Ammon's horn (tissue), 1 donor: ENCODE measurements around the gene ST3GAL3.
"Not testable (repeated sequence)": the region's sequence is repeated elsewhere in the genome, so short reads cannot be mapped to it uniquely, and the experiment has no call there.

ENCODE experiments used
- DNase-seq: peaks from one replicate; pipeline ENCODE4 v3.0.0-alpha.2; 2016; ENCODE audit warnings: low spot score

The ST3GAL3 gene

DNA sequence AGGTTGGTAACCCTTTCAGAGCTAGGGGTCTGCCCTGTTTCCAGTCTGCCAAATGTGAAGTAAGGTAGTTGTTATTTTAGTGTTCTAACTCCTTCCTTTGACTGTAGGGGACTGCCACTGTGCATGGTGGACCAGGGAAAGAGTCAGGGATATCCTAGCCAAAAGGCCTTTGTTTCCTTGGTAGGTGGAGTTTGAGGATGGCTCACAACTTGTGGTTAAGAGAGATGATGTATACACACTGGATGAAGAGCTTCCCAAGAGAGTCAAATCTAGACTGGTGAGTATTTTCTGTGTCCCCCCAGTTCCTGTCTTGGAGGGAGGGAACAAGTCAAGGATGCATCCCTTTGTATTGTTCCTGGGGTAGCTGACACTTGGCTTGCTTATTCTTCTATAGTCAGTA, 3.5 kb upstream of the ST3GAL3 start:
- no peak for DNase-seq

DNA sequence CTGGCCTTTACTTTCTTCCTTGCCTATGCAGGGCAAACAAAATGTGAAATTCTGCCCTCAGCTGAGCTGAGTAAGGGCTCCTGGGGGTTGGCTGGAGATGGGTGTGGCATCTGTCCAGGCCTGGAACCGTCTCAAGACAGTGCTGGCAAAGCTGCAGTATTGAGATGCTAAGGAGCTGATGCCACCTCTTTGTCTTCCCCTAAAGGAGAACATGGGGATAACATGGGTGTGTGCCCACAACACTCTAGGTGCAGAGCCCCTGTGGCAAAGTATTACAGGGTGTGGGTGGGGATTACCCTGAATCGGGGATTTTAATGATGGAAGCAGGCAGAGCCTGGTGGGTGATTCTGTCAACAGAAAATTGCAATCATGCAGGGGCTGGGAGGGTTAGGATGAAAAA, 2.5 kb upstream of the ST3GAL3 start:
- DNase-seq = no peak

DNA sequence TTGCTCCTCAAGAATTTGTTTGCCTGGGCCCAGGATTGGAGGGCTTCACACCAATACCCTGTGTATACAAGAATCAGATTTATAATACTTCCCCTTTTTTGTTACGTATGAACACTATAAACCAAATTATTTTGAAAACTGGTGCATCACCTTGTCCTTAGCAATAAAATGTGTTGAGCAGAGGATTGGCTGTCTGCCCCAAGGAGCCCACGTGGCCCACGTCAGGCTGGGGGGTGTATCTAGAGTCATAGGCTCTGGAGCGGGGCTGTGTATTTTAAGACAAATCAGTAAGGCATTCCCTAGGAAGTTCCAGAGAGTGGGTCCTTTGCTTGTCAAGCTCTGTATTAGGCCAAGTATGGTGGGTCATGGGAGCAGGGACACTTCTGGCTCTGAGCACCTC, 2.0 kb upstream of the ST3GAL3 start:
- no peak for DNase-seq

DNA sequence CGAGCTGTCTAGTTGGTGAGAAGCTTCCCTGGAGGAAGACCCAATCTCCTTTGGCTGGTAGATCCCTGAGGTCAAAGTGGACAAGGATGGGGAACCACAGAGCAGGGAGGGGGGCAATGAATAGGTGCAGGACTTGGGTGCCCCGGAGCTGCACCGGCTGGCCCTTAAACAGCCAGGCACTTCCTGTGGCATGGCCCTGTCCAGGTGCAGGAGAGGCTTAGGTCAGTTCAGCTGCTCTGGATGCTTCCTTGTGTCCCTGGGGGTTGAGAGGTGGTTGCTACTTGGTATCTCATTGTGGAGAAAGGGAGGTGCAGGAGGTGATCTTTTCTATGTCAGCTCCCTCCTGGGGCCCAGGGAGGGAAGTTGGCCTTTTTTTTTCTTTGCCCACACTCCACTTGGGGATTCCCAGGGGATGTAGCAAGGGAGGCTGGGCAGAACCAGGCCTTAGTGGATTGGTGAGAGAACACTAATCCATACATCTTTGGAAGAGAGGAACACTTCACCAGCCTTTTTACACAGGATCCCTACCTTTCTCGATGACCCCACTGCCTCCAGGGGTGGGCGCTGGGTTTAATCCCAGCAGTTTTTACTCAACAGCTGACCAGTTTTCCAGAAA, 1.2 kb upstream of the ST3GAL3 start:
- DNase-seq = no peak

DNA sequence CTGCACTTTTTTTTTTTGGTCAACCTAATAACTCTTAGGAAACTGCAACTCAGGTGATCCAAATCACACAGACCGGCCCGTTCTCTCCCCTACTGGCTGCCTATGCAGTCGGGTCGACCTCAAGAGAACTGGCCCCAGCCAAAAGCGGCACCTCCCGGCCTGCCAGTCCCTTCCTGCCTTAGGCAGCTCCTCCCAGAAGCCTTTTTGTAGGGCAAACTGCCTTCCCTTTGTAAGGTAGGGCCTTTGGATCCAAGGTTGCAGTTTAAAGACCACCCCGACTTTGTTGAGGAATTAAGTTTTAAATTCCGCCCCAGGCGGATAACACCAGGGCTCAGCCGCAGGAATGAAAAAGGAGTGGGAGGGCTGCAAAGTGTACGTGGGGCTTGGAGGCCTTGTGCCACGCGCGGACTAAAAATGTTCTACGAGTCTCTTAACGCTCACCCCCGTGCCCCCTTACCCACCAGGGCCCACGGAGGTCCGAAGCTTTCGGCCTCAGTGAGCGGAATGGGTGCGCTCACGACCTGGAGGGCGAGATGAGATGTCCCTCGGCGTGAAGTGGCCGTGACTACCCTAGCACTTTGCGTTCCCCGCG, 642 bp upstream of the ST3GAL3 start:
- DNase-seq = no peak

DNA sequence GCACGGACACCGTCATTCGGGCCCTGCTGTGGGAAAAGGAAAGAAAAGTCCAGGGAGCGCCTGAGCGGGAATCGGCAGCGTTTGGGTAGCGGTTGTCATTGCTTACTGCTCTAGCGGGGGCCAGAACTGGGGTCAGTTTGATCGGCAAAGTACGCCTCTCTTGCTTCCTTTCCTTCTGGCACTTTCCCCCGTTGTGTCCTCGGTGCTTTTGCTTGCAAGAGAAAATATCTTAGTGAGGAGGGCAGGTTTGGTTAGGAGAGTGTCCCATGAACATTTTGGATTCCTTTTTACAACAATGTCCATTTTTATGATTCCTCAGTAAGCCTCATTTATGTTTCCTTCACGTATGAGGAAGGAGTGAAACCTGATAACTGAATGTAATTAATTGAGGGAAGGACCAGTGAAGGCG, 670 bp downstream of the ST3GAL3 start:
- no peak for DNase-seq

DNA sequence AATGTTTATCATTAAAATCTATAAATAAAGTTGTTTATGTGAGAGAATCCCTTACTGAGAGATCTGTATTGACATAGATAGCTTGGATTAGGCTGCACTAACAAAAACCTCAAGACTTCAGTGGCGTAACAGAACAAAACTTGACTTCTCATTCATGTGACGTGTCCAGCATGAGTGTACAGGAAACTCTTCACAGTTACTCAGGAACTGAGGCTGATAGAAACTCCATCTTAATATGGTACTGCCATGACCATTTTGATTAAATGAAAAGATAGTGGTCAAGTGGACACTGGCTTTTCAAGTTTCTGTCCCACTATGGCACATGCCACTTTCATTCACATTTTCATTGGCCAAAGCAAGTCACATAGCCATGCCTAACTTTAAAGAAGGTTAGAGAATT, 3.7 kb downstream of the ST3GAL3 start:
- no peak for DNase-seq

DNA sequence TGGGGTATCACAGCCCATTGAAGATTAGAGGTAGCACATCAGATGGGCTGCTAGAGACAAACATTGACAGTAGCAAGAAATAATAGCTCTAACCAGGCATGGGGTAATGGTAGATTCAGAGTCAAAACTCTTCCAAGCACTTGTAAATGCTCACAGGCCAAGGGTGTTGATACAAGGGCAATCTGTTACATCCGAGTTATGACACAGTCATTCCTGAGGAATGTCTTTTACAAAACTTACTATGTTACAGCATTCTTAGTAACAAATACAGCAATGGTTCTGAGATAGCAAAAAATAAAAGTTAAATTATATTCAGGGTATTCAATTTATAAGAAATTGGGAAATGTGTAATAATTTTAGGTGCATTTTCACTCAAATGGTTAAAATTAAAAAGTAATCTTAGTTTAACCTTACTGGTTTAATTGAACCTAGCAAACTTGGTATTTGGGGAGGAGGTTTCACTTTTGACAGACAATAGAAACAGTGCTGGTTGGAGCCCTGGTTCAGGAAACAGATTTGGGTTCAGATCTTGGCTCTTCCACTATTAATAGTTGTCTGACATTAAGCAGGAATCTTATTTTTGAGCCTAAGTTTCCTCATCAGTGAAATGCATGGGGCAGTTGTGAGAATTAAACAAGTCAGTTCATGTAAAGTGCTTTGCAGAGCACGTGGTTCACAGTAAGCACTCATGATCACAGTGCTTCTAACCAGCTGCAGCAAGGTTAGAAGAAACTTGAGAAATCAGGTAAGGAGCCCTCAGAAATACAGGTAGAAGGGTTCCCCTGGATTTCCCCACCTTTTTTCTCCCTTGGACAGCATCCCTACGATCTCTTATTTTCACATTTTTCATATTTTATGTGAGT, 4.4 kb downstream of the ST3GAL3 start:
- DNase-seq = no peak

DNA sequence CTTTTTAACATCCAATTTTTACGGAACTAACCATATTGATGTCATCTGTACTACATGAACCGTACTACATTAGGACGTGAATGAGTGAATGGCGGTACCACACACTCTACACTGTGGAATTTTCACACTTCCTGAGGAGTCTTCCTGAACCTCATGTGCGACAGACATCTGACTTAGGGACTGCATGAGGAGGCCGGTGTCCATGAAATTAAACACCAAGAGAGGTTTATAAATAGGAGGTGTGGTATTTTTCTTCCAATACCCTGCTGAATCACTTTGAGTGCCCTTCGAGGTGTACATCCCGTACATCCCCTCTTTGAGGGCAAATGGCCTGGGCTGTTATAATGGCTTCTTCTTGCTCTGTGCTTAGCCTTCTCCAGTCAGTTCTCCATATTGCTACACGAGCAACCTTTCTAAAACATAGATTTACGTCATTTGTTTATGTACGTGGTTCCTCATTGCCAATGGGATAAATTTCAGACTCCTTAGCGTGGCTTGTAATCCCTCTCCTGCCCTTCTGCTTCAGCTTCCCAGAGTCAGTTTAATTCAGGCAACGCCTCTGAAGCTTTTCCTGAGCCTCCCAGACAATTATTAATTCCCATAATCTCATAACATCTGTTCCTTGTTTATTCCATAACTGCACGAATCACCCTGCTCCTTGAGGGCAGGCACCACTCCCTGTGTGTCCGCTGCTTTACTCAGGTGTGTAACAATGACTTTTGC, 9.4 kb downstream of the ST3GAL3 start:
- DNase-seq = no peak

DNA sequence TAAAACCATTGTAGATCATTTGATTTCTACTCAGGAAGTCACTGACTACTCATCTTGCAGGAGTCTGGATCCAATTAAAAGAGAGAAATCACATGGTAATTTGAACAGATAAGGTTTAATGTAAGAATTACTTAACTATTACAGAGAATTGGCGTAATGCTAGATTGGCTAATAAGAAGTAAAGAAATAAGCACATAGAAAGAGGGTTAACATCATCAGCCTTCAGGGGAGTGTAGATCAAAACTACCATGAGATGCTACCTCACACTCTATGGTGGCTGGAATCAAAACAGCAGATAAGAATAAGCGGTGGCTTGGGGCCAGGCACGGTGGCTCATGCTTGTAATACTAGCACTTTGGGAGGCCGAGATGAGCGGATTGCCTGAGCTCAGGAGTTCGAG, 11.7 kb downstream of the ST3GAL3 start:
- no peak for DNase-seq

DNA sequence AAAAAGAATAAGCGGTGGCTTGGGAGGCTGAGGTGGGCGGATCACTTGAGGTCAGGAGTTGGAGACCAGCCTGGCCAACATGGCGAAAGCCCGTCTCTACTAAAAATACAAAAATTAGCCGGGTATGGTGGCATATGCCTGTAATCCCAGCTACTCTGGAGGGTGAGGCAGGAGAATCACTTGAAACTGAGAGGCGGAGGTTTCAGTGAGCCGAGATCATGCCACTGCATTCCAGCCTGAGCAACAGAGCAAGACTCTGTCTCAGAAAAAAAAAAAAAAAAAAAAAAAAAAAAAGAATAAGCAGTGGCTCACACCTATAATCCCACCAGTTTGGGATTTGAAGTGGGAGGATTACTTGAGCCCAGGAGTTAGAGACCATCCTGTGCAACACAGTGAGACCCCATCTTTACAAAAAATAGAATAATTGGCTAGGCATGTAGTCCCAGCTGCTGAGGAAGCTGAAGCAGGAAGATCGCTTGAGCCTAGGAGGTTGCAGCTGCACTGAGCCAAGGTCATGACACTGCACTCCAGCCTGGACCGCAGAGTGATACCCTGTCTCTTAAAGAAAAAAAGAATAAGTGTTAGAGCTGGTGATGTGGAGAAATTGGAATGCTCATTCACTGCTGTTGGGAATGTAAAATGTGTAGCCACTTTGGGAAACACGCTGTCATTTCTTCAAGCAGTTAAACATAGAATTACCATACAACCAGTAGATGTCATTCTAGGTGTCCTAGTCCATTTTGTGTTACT, 12.5 kb downstream of the ST3GAL3 start:
- not testable (repeated sequence) for DNase-seq

DNA sequence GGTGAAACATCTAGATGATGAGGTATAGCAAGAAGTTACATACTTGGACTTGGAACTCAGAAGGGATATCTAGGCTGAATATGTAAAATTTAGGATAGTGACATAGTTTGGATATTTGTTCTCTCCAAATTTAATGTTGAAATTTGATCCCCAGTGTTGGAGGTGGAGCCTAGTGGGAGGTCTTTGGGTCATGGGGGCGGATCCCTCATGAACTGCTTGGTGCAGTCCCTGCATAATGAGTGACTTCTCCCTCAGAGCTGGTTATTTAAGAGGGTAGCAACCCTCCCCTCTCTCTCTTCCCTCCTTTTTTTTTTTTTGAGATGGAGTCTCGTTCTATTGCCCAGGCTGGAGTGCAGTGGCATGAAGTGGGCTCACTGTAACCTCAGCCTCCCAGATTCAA, 15.5 kb downstream of the ST3GAL3 start:
- no peak for DNase-seq

DNA sequence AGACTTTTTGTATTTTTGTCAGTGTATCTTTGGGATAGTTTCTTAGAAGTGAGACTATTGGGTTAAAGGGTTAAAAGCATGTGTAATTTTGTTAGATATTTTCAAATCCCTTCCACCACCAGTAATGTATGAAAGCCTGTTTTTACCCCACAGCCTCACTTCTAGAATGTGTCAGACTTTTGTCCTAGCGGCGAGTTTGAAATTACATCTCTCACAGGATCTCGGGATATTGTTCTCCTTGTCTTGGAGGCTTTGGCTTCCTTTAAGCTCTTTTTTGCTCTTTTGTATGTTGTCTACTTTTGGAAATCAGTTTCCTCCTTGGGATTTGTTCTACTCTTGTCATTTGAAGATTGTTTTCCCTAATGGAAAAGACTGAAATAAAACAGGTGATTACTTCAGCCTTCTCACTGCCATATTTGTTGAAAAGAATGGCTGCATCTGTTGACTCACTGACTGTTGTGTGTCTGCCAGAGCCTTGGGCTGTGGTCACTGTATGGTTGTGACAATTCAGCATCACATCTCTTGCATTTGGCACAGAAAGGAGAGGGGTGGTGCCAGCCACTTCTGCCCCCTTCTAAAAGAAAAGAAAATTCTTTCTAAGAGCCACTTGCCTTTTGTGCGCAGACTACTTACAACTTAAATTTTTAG, 22.6 kb downstream of the ST3GAL3 start:
- no peak for DNase-seq

DNA sequence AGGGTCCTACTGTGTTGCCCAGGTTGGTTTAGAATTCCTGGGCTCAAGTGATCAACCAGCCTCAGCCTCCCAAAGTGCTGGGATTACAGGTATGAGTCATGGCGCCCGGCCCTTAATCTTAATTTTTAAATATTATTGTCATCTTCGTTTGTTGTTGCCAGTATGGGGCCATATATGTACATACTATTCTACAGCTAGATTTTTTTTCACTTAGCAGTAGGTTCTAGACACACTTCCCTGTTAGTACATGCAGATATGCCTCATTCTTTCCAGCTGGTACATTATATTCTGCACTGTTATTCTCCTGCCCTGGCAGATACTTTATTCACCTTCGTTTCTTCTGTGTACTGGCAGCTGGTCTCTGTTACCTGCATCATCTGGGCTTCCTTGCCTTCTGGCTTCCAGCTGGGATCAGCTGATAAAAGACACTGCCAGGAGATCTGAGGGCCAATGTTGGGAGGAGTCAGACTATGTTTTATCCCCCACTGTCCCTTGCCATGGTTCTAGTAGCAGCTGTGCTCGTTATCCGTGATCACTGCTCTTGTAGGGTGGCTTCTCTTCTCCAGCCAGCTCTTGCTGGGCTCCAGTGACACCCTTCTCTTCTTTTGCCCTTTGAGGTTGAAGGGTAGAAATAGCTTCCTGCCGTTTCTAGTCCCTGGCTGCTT, 24.7 kb downstream of the ST3GAL3 start:
- DNase-seq = no peak

DNA sequence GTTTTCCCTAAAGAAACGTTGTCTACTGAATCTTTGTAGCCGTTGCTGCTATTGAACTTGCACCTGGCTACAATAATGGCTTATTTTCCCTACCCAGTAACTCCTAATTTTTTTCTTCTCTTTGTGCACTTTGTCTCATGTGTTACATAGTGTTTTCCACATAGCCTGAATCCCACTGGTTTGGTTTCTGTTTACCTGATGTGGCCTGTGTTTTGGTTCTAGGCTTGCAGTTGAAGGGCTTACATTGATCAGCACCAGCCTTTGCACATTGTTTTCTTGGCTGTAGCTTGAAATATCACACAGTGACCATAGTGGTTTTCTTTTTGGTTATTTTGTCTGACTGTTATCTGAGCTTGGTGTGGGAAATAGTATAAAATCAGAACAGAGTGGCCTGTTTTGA, 29.5 kb downstream of the ST3GAL3 start:
- DNase-seq = no peak

DNA sequence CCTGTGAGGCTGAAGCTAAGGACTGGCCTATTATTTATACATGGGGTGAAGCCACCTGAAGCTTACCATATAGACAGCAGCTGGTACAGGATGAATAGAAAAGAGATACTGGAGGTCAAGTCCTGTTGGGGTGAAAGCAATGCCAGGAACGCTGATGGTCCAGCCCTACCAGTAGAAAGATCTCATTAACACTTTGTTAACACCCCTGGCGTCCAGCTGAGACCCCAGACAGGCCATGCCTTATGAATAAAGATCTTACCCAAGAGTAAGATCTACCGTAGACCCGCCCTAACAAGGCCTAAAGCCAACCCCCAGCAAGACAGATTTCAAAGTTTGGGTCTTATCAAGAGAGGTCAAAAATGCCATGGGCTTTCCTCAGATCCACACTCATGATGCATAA, 34.7 kb downstream of the ST3GAL3 start:
- no peak for DNase-seq

DNA sequence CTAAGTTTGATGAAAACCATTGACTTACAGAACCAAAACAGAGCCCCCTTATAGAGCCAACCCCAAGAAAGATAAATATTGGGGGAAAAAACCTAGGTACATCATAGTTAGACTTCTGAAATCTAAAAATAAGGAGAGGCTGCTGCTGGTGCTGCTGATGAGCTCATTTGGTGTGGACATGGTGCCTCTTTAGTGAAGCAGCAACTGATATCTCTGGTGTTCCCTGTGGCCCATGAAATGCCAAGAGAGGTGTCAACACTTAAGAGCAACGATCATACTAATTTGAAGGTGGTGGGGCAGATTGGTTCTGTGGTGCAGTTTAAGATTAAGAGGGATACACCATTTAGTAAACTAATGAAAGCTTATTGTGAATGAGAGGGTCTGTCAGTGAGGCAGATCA, 35.9 kb downstream of the ST3GAL3 start:
- DNase-seq = no peak

DNA sequence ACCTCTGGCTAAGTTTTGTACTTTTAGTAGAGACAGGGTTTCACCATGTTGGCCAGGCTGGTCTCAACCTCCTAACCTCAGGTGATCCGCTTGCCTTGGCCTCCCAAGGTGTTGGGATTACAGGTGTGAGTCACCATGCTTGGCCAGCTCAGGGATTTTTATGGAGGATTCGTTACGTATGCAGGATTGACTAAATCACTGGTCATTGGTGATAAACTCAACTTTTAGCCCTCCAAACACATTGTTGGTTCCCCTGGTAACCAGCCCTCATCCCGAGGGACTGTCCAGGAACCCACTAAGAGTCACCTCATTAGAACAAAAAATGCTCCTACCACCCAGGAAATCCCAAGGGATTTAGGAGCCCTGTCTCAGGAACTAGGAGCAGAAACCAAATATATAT, 40.4 kb downstream of the ST3GAL3 start:
- no peak for DNase-seq

DNA sequence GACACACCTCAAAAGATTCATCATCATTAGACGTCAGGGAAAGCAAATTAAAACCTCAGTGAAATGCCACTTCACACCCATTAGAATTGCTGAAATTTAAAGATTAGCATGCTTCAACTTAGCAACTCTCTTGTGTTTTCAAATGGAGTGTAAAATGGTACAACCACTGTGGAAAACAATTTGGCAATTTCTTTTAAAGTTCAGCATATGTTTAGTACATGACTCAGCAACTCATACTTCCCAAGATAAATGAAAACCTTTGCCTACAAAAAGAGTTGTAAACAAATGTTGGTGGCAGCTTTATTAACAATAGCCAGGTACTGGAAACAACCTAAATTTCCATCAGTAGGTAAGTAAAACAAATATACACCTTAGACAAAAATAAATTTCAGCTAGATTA, 42.7 kb downstream of the ST3GAL3 start:
- DNase-seq = no peak

DNA sequence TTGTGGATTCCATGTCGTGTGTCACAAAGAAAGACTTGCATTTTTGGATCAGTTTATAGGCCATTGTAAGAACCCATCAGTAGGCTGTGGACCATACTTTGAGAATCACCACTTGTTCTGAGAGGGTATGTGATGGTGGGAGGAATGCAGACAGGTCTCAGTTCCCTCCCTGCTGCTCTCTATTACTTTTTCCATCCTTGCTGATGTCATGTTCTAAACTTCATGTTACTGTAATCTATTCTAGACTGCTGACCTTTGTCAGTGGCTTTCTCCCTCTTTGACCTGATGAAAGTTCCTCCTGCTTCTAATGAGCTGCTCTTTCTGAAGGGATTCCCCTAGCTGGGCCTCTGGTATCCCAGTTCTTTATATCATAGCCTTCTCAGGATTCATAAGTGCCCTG, 46.1 kb downstream of the ST3GAL3 start:
- no peak for DNase-seq

DNA sequence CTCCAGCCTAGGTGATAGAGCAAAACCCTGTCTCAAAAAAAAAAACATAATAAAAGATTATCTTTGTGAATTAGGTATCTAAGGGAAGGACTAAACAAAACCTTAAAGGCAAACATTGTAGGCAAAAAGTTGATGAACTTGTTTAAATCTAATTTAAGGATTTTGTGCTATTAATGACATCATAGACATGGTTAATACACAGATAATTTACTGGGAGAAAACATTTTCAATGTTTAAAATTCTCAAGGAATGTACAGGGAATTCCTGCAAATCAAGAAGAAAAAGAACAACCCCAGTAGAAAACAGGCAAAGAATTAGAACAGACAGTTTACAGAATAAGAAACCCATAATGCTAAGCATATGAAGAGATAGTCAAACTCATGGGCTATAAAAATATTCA, 47.6 kb downstream of the ST3GAL3 start:
- no peak for DNase-seq
